ENCODE results near the gene DAGLB. TPM values are rescaled to one million over a fixed set of nuclear protein-coding genes. Genes with fewer than 3 reads are reported as not detected.
"Not testable (repeated sequence)": the region's sequence is repeated elsewhere in the genome, so short reads cannot be mapped to it uniquely, and the experiment has no call there.

The DAGLB gene
- total and polyA plus RNA-seq, 10 donors, result 7.2 to 35.1 (median 24.6) TPM

DNA sequence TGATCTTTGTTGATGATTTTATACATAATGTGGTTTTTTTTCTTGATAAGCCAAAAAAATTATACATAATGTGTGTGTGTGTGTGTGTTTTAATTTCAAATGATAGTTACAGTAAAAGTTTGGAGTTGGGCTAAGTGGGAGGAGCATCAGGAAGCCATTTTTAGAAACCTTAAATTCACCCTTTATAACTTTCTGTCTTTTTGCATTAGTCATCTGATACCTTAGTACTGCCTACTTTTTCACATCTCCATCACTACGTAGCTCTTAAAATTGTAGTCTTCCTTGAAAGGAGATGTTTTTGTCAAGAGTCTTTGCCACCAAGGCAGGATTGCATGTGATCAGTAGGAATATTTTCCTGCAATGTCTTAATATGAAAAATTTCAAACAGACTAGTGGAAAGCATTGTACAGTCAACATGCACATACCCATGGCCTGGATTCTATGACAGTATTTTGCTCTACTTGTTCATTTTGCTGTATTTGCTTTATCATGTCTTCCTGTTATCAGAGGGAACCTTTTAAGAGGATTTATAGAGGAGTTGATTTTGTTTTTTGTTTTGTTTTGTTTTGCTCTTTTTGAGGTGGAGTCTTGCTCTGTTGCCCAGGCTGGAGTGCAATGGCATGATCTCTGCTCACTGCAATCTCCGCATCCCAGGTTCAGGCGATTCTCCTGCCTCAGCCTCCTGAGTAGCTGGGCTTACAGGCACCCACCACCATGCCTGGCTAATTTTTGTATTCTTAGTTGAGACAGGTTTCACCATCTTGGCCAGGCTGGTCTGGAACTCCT, 67.3 kb downstream of the DAGLB start:
- H3K4me3 ChIP-seq, result no peak overlapping the region
- no peaks in the 10 kb centered on the region for H3K9me3 ChIP-seq
- TF ChIP-seq POLR2A (IDR thresholded peaks at IDR 0.05), result no peak
- TF ChIP-seq, protein P1, sequence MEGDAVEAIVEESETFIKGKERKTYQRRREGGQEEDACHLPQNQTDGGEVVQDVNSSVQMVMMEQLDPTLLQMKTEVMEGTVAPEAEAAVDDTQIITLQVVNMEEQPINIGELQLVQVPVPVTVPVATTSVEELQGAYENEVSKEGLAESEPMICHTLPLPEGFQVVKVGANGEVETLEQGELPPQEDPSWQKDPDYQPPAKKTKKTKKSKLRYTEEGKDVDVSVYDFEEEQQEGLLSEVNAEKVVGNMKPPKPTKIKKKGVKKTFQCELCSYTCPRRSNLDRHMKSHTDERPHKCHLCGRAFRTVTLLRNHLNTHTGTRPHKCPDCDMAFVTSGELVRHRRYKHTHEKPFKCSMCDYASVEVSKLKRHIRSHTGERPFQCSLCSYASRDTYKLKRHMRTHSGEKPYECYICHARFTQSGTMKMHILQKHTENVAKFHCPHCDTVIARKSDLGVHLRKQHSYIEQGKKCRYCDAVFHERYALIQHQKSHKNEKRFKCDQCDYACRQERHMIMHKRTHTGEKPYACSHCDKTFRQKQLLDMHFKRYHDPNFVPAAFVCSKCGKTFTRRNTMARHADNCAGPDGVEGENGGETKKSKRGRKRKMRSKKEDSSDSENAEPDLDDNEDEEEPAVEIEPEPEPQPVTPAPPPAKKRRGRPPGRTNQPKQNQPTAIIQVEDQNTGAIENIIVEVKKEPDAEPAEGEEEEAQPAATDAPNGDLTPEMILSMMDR (IDR thresholded peaks at IDR 0.05 in 8 of 11, conservative IDR thresholded peaks at IDR 0.05 in 3 of 11), result no peak
- no peak for TF ChIP-seq POLR2AphosphoS5 (IDR thresholded peaks at IDR 0.05)
- peak overlapping the region in 4 of 8 donors; percentile 6 to 83 (median 17) for H3K27ac ChIP-seq
- H3K27me3 ChIP-seq (replicated peaks in 1 of 7), result no peaks in the 10 kb centered on the region
- peaks cover 72 to 100% (median 98%) of the 10 kb centered on the region in 6 donors for H3K4me1 ChIP-seq
- WGBS, 5 donors, result 79 to 93% (median 89%) methylated on average over 3 of the region's 3 CpGs
- DNase-seq, result no peak
- intact Hi-C loops (cut with DNase I; ENCODE audit: low total_unique reads), result no loop called here
- H3K36me3 ChIP-seq, result peaks cover 0 to 33% (median 0%) of the 10 kb centered on the region in 6 donors

DNA sequence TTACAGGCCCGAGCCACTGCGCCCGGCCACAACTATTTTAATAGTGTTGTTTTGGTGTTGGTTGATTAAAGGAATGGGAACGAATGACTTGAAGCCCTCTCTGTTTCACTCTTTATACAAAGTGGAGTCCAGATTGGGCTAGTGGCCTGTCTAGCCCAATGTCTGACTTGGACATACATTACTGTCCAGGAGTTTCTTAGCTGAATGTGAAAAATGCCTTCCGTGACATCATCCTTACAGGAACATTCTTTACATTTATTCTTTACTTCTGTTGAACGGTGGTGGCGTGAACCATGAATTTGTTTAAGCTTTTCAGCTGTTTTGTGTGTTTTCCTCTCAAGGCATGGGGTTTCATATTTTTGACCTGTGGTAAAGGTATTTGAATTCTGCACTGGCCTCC, 67.9 kb downstream of the DAGLB start:
- TF ChIP-seq POLR2A (IDR thresholded peaks at IDR 0.05) (no peak), POLR2AphosphoS5 (IDR thresholded peaks at IDR 0.05) (no peak)
- TF ChIP-seq, protein P1 (IDR thresholded peaks at IDR 0.05 in 8 of 11, conservative IDR thresholded peaks at IDR 0.05 in 3 of 11), result no peak
- no peak for DNase-seq
- Histone ChIP-seq H3K36me3 (peaks cover 0 to 33% (median 0%) of the 10 kb centered on the region in 6 donors), H3K4me1 (peaks cover 67 to 100% (median 94%) of the 10 kb centered on the region in 6 donors), H3K4me3 (no peak overlapping the region), H3K9me3 (no peaks in the 10 kb centered on the region), H3K27ac (peak overlapping the region in 3 of 8 donors; percentile 4 to 14 (median 10)), H3K27me3 (replicated peaks in 1 of 7) (no peaks in the 10 kb centered on the region)
- 67 to 88% (median 84%) methylated on average over 7 of the region's 7 CpGs for WGBS, 5 donors
- intact Hi-C loops (cut with DNase I; ENCODE audit: low total_unique reads), result no loop called here

DNA sequence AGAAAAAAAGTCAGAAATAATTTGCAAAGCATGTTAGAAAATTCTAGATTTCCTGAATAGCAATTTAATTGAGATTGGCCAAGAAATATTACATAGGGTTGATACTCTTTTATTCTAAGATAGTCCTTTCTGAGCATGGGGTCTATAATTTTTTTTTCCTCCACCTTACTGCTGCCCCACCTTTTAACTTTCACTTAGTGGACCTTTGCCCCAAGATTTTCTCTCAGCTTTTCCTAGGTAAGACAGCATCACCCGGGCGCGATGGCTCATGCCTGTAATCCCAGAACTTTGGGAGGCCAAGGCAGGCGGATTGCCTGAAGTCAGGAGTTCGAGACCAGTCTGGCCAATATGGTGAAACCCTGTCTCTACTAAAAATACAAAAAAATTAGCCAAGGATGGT, 69.2 kb downstream of the DAGLB start:
- peak overlapping the region in 6 of 8 donors; percentile 6 to 71 (median 41) for H3K27ac ChIP-seq
- DNase-seq; H3K4me3 ChIP-seq; intact Hi-C loops (cut with DNase I; ENCODE audit: low total_unique reads); H3K9me3 ChIP-seq; H3K27me3 ChIP-seq (replicated peaks in 1 of 7): not testable (repeated sequence)
- WGBS, 5 donors, result 88 to 96% (median 95%) methylated on average over 5 of the region's 5 CpGs
- peaks cover 61 to 91% (median 84%) of the 10 kb centered on the region in 6 donors for H3K4me1 ChIP-seq
- H3K36me3 ChIP-seq, result peaks cover 0 to 33% (median 0%) of the 10 kb centered on the region in 6 donors

DNA sequence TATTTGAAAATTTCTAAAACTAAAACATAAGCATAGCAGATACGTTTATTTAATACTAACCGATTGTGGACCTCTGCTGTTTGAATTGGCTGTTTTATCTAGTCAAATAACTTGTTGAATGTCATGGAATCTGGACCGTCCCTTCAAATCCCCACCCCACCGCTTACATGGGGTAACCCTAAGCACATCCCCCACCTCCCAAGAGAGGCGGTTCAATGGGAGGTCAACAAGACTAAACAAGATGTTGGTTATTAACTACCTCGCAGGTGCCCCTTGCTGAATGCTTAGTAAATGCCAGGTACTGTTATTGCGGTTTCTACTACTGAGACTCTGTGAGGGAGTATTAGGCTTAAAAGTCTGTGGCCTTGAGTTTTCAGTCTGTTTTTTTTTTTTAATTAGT, 70.9 kb downstream of the DAGLB start:
- DNase-seq, result no peak
- WGBS, 5 donors, result 61 to 80% (median 73%) methylated on average over 7 of the region's 7 CpGs
- Histone ChIP-seq H3K4me1 (peaks cover 46 to 85% (median 75%) of the 10 kb centered on the region in 6 donors), H3K9me3 (no peaks in the 10 kb centered on the region), H3K36me3 (peaks cover 0 to 33% (median 0%) of the 10 kb centered on the region in 6 donors), H3K27me3 (replicated peaks in 1 of 7) (no peaks in the 10 kb centered on the region), H3K4me3 (peak overlapping the region in 2 of 8 donors; percentile 11 to 77), H3K27ac (peak overlapping the region in 2 of 8 donors; percentile 58 to 71)
- no peak for TF ChIP-seq POLR2AphosphoS5 (IDR thresholded peaks at IDR 0.05)
- no peak for TF ChIP-seq POLR2A (IDR thresholded peaks at IDR 0.05)
- TF ChIP-seq, protein P1 (IDR thresholded peaks at IDR 0.05 in 8 of 11, conservative IDR thresholded peaks at IDR 0.05 in 3 of 11), result no peak
- intact Hi-C loops (cut with DNase I; ENCODE audit: low total_unique reads), result no loop called here
